GM18526 (cell line): ENCODE data around the gene FOXN3.

Source experiments
- POLR2A ChIP-seq: IDR thresholded peaks from 3 replicates; pipeline ENCODE4 v1.6.1; 2011; ENCODE audit not compliant: insufficient read length; ENCODE audit errors: extremely low read depth

Gene FOXN3

GRCh38 chr14:89188492-89188891 is 228.5 kb downstream of the FOXN3 start:
- no peak for TF ChIP-seq POLR2A

GRCh38 chr14:89187501-89187900 is 229.5 kb downstream of the FOXN3 start:
- no peak for TF ChIP-seq POLR2A

GRCh38 chr14:89186856-89187376 is 230.1 kb downstream of the FOXN3 start:
- TF ChIP-seq POLR2A = no peak

DNA sequence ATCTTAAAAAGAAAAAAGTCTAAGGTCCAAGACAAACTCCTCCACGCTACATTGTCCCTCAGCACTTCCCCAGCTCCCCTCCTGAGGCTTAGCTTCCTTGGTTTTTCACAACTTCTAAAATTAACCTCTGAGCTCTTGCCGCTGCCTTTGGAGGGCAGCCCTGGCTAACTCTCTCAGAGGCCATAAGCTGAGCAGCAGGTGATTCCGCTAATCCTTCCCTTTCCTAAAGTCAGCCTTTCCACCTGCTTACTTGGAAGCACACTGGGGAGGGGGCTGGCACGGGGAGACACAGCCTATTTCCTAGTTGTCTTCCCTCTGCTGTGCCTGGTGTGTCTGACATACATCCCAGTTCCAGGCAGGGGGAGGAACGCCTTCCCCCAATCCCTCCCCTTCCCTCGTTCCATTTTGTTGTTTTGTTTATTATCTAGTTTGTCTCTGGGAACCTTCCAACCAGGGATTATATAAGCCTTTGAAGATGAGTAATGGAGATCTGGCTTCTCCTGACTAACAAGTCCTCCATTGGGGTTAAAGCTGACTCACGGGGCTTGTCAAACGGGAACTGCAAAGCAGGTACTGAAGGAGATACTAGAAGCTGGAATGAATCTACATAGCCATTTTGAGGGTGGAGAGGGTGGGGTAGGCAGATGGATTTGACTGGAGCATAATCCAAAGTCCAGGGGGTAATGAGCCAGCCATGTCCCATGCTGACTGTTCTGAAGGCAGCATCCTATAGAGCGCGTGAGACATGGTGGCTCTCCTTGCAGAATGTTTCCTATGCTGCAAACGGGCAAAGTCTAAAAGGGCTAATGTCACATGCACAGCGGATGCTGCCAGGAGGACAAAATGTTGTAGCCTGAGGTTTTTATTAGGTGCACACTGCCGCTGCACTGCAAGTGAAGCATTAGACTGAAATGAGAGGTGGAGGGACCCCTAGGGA is 230.8 kb downstream of the FOXN3 start:
- no peak for TF ChIP-seq POLR2A

- no peak for TF ChIP-seq POLR2A
Measured at GRCh38 chr14:89184952-89185351, 232.1 kb downstream of the FOXN3 start.

DNA sequence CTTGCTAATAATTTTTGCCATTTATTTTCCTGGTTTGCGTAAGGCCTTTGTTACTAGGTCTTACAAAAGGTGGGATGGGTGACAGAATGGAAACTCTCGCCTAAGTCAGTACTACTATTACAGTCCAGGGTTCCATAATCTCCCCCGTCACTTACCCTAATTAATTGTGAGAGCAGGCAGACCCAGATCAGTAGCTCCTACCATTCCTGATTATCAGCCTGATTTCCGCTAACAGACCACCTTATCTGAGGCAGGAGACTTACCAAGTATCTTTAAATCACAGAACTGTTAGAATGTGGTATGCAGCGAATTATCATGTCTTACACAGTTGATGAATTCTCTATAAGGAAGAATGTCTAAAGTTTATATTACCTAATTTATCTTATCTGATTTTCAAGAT is 234.7 kb downstream of the FOXN3 start:
- TF ChIP-seq POLR2A = no peak

DNA sequence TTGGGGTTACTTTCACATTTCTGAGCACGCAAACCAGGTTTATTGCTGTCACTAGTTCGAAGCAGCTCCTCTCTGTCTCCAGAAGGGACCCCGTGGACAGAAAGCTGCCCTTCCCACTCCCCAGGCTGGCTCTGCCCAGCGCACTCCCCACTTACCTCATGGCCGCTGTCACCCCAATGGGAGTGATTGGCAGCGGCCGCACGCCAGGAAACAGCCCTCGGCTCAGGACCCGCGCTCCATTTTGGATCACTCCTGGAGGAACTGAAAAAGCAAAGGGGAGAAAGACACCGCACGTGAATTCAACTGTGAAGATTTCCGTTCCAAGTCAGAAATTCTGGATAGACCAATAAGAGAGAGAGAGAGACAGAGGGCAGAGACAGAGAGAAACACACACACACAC is 236.5 kb downstream of the FOXN3 start:
- TF ChIP-seq POLR2A = no peak

- TF ChIP-seq POLR2A = no peak
Measured at GRCh38 chr14:89179891-89180404, 237.1 kb downstream of the FOXN3 start.

- TF ChIP-seq POLR2A = no peak
Measured at GRCh38 chr14:89178800-89179535, 238.1 kb downstream of the FOXN3 start.

- no peak for TF ChIP-seq POLR2A
Measured at GRCh38 chr14:89178376-89178775, 238.7 kb downstream of the FOXN3 start.

DNA sequence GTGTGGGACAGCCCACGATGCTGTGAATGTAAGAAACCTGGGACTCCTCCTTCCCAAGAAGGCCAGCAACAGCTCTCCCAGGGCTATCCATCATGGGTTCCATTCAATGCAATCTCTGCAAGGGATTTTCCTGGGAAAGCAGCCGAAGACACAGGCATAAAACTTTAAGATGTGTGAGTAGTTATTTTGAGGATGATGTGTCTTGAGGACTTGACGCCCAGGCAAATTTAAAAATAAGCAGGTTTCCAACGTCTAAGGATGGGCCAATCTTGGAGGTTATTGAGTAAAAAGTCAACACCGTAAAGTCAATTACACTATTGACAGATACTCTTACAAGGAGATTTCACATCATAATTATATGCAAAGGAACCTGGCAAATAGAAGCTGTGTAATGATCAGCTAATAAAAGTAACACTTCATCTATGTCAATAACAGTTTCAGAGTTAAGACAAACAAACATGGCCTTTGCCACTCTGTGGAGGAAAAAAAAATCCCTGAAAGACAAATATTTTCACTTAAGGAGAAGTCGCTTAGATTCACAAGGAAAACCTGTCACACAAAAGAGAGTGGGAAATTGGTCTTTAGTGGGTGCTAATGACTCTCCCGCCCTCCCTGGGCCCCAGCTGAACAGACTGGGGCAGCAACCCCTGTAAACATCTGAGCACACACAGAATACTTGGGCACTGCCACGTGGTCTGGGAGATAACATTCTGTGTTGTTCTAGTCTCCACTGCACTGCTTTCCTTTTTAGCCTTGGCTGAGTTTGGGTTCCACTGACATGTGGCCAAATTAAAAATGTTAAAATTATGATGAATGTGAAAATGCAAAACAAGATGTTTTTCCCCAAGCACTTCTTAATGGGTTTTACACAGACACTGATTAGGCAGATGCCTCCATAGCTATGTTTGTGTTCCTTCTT is 240.9 kb downstream of the FOXN3 start:
- no peak for TF ChIP-seq POLR2A

DNA sequence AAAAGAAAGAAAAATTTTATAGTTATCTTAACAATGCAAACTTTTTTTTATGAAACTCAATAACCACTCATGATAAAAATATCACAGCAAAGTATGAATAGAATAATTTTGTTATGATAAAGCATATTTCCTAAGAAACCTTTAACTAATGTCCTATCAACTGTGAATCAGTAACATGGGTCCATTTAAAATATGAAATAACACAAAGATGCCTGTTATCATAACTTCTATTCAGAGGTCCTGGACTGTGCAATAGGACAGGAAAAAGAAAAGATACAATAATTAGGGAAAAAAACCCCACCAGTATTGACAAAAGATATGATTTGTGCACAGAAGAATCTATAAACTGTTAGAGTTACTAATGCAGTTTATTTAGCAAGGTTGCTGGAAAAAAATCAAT is 245.4 kb downstream of the FOXN3 start:
- no peak for TF ChIP-seq POLR2A

- TF ChIP-seq POLR2A = no peak
Measured at GRCh38 chr14:89171168-89171567, 245.9 kb downstream of the FOXN3 start.

DNA sequence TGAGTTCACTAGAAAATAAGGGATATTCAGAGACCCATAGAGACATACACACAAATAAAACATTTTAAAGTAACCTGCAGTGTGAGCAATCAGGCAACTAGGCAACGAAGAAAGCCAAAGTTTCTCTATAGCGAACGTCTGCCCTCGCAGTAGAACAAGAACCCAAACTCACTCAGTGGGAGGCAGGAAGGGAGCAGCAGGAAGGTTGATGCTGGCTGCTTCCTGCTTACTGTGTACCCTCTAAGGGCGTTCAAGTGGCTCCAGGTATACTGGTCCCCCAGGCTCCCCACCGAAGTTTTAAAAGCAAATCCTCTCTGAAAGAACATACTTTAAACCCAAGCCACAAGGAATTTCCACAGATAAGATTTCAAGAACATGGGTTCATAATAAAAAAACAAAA is 249.3 kb downstream of the FOXN3 start:
- no peak for TF ChIP-seq POLR2A

DNA sequence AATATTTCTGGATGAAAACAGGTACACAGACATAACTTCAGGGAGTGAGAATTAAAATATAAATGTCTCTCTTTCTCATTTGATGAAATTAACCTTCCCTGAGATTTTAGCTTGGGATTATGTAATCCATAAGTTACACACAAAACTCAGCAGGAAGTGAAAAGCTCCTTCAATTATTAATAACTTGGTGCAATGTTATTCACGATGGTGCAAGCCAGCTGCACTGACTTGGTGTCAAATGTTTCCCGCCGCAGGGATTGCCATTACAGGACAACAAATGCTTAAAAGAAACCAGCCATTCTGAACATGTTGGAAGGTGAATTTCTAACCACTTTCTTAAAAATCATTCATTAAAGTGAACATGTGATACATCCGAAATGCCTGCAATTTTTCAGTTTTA is 250.4 kb downstream of the FOXN3 start:
- TF ChIP-seq POLR2A = no peak
